GM15510 (cell line): Measurements from ENCODE around the gene CSTPP1.

Experiments
- POLR2A ChIP-seq: IDR thresholded peaks from 3 replicates; pipeline ENCODE4 v1.6.1; 2011; ENCODE audit warnings: borderline replicate concordance; ENCODE audit not compliant: insufficient read length; ENCODE audit errors: extremely low read depth

CSTPP1 gene

DNA sequence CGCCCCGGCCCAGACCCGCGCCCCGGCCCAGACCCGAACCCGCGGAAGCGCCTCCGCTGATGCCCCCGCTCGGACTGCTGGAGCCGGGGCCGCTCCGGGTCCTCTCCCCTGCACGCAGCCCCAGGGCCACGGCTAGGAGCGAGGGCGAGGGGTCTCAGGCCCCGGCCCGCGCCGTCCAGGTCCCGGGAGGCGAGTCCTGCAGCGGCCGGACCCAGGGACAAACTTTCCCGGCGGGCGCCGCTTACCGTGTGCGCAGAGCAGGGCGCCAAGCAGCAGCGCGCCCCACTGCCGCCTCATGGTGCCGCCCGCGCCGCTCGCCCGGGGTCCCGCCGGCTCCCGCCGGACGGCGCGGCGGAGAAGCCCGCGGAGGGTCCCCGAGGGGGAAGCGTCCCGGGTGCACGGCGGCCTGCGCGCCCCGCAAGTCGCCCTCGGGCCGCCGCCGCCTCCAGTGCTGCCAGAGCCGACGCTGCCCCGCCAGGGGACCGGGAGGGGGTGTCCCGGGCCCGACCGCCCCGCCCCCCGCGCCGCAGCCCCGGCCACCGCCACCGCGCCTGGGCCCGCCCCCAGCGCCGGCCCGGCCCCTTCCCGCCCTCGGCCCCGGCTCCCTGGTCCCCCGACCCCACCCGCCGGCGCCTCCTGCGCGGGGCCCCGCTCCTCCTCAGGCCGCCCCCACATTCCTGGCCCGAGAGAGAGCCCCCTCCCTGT lies 18.3 kb upstream of the CSTPP1 start, which contains the start of gene LRP4:
Gene LRP4, minus strand, starts transcription at position 468 of the 705 bp plus-strand sequence. Its CDS starts 171 bp downstream, at position 297.
- no peak for TF ChIP-seq POLR2A

DNA sequence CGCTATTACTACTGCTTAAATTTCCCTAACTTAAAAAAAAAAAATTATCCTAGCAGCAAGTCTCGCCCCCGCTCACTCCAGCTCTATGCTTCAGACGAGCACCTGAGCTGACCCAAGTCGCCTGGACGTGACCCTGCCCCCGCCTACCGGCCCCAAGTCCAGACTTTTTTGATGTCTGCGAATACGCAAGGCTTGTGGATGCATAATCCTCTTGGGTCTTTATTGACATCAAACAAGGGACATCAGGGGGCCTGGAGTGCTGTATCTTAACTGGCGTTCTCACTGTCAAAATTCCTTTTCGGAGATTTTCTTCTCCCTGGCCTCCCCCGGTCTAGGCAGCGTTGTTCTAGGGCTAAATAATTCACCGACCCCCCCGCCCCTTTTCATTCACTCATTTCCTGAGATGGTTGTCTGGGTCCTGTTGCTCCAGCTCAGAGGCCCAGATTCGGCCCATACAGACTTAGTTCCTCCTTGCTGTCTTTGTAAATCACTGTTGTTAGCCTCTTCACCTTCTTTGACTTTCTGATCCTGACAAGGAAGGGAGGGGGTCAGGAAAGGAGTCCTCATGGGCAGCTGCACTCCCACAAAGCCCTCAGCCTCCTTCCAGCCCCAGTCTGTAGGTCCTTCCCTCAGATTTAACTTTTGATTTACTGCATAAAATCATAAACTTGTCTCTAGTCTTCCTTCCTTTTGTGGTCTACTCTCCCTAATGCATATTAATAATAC lies 17.6 kb upstream of the CSTPP1 start:
- TF ChIP-seq POLR2A: no peak

- TF ChIP-seq POLR2A: no peak
Observed at GRCh38 chr11:46920755-46921154, 15.8 kb upstream of the CSTPP1 start.

DNA sequence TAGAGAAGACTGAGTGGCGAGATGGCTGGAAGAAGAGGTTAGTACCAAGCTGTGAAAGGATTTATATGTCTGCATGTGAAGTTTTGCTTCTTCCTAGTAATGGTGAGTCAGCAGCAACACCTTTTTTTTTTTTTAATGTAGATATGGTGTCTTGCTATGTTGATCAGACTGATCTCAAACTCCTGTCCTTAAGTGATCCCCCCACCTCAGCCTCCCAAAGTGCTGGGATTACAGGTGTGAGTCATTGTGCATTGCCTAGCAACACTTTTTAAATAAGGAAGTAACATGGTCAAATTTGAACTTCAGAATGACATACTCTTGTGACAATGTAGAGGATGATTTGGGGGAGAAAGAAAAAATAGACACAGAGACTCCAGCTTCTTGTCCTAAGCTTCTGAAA lies 6.5 kb upstream of the CSTPP1 start:
- no peak for TF ChIP-seq POLR2A

- TF ChIP-seq POLR2A: no peak
Observed at GRCh38 chr11:46942172-46942571, 5.6 kb downstream of the CSTPP1 start.

- no peak for TF ChIP-seq POLR2A
Observed at GRCh38 chr11:46944356-46945075, 8.0 kb downstream of the CSTPP1 start.

GRCh38 chr11:46947399-46948077 lies 11.0 kb downstream of the CSTPP1 start:
- no peak for TF ChIP-seq POLR2A

GRCh38 chr11:46948378-46949131 lies 12.0 kb downstream of the CSTPP1 start:
- no peak for TF ChIP-seq POLR2A

GRCh38 chr11:46949297-46949696 lies 12.7 kb downstream of the CSTPP1 start:
- TF ChIP-seq POLR2A: no peak

GRCh38 chr11:46951864-46952263 lies 15.3 kb downstream of the CSTPP1 start:
- TF ChIP-seq POLR2A: no peak

GRCh38 chr11:46952553-46952952 lies 16.0 kb downstream of the CSTPP1 start:
- no peak for TF ChIP-seq POLR2A

DNA sequence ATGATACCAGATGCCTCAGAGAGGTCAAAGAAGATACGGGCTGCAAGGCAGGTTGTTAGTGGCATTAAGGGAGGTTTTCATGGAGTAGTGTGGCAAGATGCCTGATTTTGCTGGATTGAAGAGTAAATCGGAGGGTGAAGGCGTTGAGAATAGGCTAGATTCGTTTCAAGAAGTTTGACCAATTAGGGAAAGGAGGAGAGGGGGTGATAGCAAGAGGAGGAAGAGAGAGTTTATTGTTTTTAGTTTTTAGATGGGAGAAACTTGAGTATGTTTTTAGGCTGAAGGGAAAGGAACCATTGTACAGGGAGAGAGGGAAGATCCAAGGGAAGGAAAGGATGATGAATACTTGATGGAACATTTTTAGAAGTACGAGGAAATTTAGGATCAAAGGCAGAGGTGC lies 16.5 kb downstream of the CSTPP1 start:
- no peak for TF ChIP-seq POLR2A

DNA sequence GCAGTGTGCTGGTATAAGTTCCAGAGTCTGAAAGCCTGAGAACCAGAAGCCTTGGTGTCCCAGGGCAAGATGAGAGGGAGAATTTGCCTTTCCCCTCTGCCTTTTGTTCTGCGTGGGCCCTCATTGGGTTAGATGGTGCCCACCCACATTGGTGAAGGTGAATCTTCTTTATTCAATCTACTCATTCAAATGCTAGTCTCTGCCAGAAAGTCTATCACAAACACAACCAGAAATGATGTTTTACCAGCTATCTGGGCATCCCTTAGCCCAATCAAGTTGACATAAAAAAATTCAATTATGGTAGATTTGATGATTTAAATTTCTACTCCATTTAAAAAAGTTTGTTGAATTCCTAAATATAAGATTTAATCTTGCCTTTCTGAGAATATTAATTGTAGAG lies 22.2 kb downstream of the CSTPP1 start:
- TF ChIP-seq POLR2A: no peak

DNA sequence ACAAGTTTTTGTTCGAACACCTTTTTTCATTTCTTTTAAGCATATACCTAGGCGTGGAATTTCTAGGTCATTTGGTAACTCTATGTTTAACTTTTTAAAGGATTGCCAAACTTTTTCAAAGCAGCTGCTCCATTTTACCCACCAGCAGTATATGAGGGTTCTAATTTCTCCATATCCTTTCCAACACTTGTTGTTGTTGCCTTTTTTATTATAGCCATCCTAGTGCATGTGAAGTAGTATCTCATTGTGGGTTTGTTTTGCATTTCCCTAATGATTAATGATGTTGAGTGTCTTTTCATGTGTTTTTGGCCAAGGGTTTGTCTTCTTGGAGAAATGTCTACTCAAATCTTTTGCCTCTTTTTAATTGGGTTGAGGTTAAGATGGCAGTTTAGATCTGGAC lies 24.5 kb downstream of the CSTPP1 start:
- no peak for TF ChIP-seq POLR2A
